DOHH2 (cell line): ENCODE results near the gene ZNF605.

Experiments
- EZH2phosphoT487 ChIP-seq: fragments of 200-600 bp; sonication (generic); IDR thresholded peaks from 2 replicates; pipeline ENCODE4 v1.6.1; 2017; ENCODE audit warnings: borderline replicate concordance, mild to moderate bottlenecking, antibody characterized with exemption, low read length, moderate library complexity, mixed read lengths
- TF ChIP-seq, protein P1 (sequence below): fragments of 200-600 bp; sonication (generic); IDR thresholded peaks from one replicate; pipeline ENCODE4 v1.5.1; 2014; ENCODE audit warnings: antibody characterized with exemption, mild to moderate bottlenecking, low read depth, low read length; ENCODE audit not compliant: poor library complexity, severe bottlenecking

DNA sequence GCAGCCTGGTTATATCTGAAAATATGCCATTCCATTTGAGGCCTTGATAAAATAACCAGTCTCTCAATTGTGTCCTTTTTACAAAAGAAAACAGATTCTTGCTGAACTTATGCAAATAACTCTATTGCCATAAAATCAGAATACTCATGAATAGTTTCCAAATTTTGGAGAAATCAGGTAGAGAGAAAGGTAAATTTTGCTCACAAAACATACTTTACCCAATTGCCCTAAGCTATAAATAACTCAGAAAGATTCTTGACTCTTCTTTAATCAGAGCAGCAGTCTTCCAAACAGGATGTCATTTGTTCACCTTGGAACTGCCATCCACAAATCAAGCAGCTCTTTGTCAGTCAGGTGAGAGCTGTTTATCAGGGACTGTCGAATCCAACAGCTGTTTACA lies 42.6 kb upstream of the ZNF605 start:
- TF ChIP-seq, protein P1, sequence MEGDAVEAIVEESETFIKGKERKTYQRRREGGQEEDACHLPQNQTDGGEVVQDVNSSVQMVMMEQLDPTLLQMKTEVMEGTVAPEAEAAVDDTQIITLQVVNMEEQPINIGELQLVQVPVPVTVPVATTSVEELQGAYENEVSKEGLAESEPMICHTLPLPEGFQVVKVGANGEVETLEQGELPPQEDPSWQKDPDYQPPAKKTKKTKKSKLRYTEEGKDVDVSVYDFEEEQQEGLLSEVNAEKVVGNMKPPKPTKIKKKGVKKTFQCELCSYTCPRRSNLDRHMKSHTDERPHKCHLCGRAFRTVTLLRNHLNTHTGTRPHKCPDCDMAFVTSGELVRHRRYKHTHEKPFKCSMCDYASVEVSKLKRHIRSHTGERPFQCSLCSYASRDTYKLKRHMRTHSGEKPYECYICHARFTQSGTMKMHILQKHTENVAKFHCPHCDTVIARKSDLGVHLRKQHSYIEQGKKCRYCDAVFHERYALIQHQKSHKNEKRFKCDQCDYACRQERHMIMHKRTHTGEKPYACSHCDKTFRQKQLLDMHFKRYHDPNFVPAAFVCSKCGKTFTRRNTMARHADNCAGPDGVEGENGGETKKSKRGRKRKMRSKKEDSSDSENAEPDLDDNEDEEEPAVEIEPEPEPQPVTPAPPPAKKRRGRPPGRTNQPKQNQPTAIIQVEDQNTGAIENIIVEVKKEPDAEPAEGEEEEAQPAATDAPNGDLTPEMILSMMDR = no peak
- TF ChIP-seq EZH2phosphoT487 = no peak
